Heart right ventricle (tissue), 12 donors: ENCODE results near the gene TCF4. TPM values are rescaled to one million over a fixed set of nuclear protein-coding genes. Genes with fewer than 3 reads are reported as not detected.

Experiments used
- microRNA-seq, 2 donors: library from miRNA; unstranded; fragments of <30 nt; microRNA quantifications; one replicate each; pipeline ENCODE4 v1.2.0, GENCODE V29; 2021
- polyA plus RNA-seq, 2 donors: library from polyadenylated mRNA; stranded (reverse); fragments of 200-250 nt; gene quantifications; one replicate each; pipeline ENCODE4 v1.2.3, GENCODE V29; 2013
- total RNA-seq, 10 donors: library from RNA; stranded (reverse); fragmentation: NEBNext Ultra II Directional in 3 of 10; extraction: Animal tissue kit (Norgen Biotek cat#: 25700) in 3 of 10; gene quantifications; one replicate each; pipeline versions ENCODE4 v1.2.1 to v1.2.4, GENCODE V29; 2021 to 2023
- donor health status: ischemic (EF 13 %, LVEDD 7.1; RV severe dilation, severe dysfunction).
- donor health status: healthy with polysubstance abuse.
- donor health status: DM: no; HTN: yes; CAD: no.
- donor health status: DM: no; HTN: no; CAD: no.
- donor health status: ischemic (EF 25% LVEDD 6.9; RV normal size, moderate dysfunction).
- donor health status: ischemic (EF 25% LVEDD 5.7; RV mildly dilated, moderate dysfunction).
- donor health status: healthy.
- donor health status: nonischemic (EF 11% LVEDD 7.7; RV severe dilation, severe dysfunction).
- donor health status: DM: yes; HTN: yes; CAD: no.
- donor health status: PGD.
- donor health status: ischemic (EF 29% LVEDD 5.4; RV normal size, mild dysfunction).
- donor health status: nonischemic (EF 23%, LVEDD 6.1; RV moderate dilation, normal function).

TCF4 gene
- total and polyA plus RNA-seq, 12 donors: 12.6 to 90.1 (median 65.5) TPM

Small RNA genes within 50 kb of the gene (microRNA-seq; reads per million reads assigned to microRNA genes)
- 0 reads per million in 2 donors for gene MIR4529
